Spleen (tissue), 7 donors: Measurements from ENCODE around the gene NEO1.

Source experiments
- POLR2A ChIP-seq, 3 donors: fragments of 450-650 bp; IDR thresholded peaks; one replicate each; pipeline ENCODE4 v1.5.1; 2017; ENCODE audit warnings: antibody characterized with exemption in 3 of 3, mild to moderate bottlenecking in 1 of 3
- TF ChIP-seq, protein P1 (sequence below), 11 experiments: fragments of 200-600 bp in 7 of 11; fragments of 450-650 bp in 4 of 11; sonication (generic) in 4 of 11; IDR thresholded peaks in 8 of 11; conservative IDR thresholded peaks in 3 of 11; 1 replicate in 7 of 11; 2 replicates in 4 of 11; pipeline versions ENCODE4 v1.4.0 to v1.8.0; 2016 to 2021; ENCODE audit warnings: antibody characterized with exemption in 11 of 11, inconsistent platforms in 4 of 11, mild to moderate bottlenecking in 1 of 11
- donor health status: DM: no; HTN: no; CAD: no; lungs with moderate emphysema.
- donor health status: DM: no; HTN: no; CAD: no.
- donor health status: DM: no; HTN: no; CAD: no.

DNA sequence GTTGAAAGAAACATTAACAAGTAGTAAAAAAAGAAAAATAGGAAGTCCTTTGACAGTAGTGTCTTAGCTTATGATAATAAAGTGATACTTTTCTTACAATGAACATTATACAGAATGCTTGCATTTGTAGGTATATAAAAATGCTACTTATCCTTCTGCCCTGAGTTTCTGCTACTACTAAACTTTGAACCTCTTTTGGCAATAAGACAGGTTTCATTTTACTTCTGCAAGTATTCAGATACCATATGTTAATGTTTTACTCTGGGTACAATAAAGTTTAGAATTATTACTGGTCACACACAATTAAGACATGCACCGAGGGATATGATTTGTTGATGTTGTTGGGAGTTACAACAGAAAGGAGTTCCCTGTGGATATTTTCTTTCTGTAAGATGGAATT is 57.9 kb downstream of the NEO1 start:
- TF ChIP-seq, protein P1, sequence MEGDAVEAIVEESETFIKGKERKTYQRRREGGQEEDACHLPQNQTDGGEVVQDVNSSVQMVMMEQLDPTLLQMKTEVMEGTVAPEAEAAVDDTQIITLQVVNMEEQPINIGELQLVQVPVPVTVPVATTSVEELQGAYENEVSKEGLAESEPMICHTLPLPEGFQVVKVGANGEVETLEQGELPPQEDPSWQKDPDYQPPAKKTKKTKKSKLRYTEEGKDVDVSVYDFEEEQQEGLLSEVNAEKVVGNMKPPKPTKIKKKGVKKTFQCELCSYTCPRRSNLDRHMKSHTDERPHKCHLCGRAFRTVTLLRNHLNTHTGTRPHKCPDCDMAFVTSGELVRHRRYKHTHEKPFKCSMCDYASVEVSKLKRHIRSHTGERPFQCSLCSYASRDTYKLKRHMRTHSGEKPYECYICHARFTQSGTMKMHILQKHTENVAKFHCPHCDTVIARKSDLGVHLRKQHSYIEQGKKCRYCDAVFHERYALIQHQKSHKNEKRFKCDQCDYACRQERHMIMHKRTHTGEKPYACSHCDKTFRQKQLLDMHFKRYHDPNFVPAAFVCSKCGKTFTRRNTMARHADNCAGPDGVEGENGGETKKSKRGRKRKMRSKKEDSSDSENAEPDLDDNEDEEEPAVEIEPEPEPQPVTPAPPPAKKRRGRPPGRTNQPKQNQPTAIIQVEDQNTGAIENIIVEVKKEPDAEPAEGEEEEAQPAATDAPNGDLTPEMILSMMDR (IDR thresholded peaks at IDR 0.05 in 8 of 11, conservative IDR thresholded peaks at IDR 0.05 in 3 of 11): no peak
- TF ChIP-seq POLR2A (IDR thresholded peaks at IDR 0.05): no peak
